ENCODE results near the gene SBF2.

GRCh38 chr11:10287140-10287539 lies 6.9 kb downstream of the SBF2 start:
- TF ChIP-seq CTCF (IDR thresholded peaks at IDR 0.05; ENCODE audit: insufficient read depth, low read length, poor library complexity, severe bottlenecking) (no peak), EZH2phosphoT487 (conservative IDR thresholded peaks at IDR 0.05; ENCODE audit: low read length) (no peak)

All from SU-DHL-6 (cell line).